T-cell (primary cell): ENCODE results near the gene SLC5A11. TPM values are rescaled to one million over a fixed set of nuclear protein-coding genes. Genes with fewer than 3 reads are reported as not detected.

Experiments used
- ATAC-seq, 4 experiments: fragments of 200-7000 bp in 3 of 4; fragments of 150-1000 bp in 1 of 4; cut with Tn5 transposase; replicated peaks in 1 of 4; 1 replicate in 3 of 4; 2 replicates in 1 of 4; pipeline ENCODE4 v1.10.0; 2021; ENCODE audit warnings: moderate library complexity in 3 of 4, mild to moderate bottlenecking in 2 of 4, moderate number of reproducible peaks in 1 of 4
- CTCF ChIA-PET, 2 donors: fragments of 300-600 bp; sonication (Branson Sonifier 250); formaldehyde crosslinking; loops; one replicate each; lab custom pipeline; 2022; ENCODE audit warnings: antibody characterized with exemption in 2 of 2; lab: Charles Lee
- POLR2A ChIA-PET, 2 donors: fragments of 300-600 bp; sonication (Branson Sonifier 250); formaldehyde crosslinking; loops; one replicate each; lab custom pipeline; 2022; ENCODE audit warnings: antibody characterized with exemption in 2 of 2; lab: Charles Lee
- DNase-seq, 35 experiments: peaks; one replicate each; pipeline versions ENCODE4 v3.0.0 to v3.0.0-alpha.2; 2013 to 2023
- H3K27ac ChIP-seq: one replicate; pipeline ENCODE4 v1.5.1; 2013; ENCODE audit warnings: low read length
- H3K27me3 ChIP-seq, 2 experiments: replicated peaks in 1 of 2; 1 replicate in 1 of 2; 2 replicates in 1 of 2; pipeline versions ENCODE4 v1.6.1 to v1.7.0; 2013; ENCODE audit warnings: low read length in 1 of 2, mixed read lengths in 1 of 2; ENCODE audit not compliant: control insufficient read depth in 2 of 2, insufficient read depth in 2 of 2; ENCODE audit errors: extremely low read depth in 1 of 2
- H3K36me3 ChIP-seq, 2 donors: 1 replicate in 1 of 2; 2 replicates in 1 of 2; pipeline versions ENCODE4 v1.6.1 to v1.7.0; 2013; ENCODE audit warnings: low read length in 1 of 2; ENCODE audit not compliant: control insufficient read depth in 2 of 2, insufficient read depth in 1 of 2; ENCODE audit errors: extremely low read depth in 1 of 2
- H3K4me1 ChIP-seq, 2 experiments: 1 replicate in 1 of 2; 2 replicates in 1 of 2; pipeline versions ENCODE4 v1.6.1 to v1.7.0; 2013; ENCODE audit warnings: low read length in 2 of 2, mixed read lengths in 1 of 2; ENCODE audit not compliant: insufficient read depth in 2 of 2, control insufficient read depth in 1 of 2; ENCODE audit errors: extremely low read depth in 1 of 2
- H3K4me3 ChIP-seq, 2 donors: 1 replicate in 1 of 2; 2 replicates in 1 of 2; pipeline versions ENCODE4 v1.5.1 to v1.7.0; 2013; ENCODE audit warnings: mild to moderate bottlenecking in 2 of 2, low read length in 1 of 2, moderate library complexity in 1 of 2; ENCODE audit not compliant: control insufficient read depth in 1 of 2; ENCODE audit errors: extremely low read depth in 1 of 2
- H3K9me3 ChIP-seq: 2 replicates; pipeline ENCODE4 v1.7.0; 2013
- H3K27ac Mint-ChIP-seq, 2 donors: one replicate each; pipeline ENCODE4 v1.8.0; 2020 to 2021; ENCODE audit warnings: mild to moderate bottlenecking in 2 of 2, mixed read lengths in 2 of 2
- H3K27me3 Mint-ChIP-seq, 2 donors: one replicate each; pipeline ENCODE4 v1.8.0; 2021 to 2022; ENCODE audit warnings: mixed read lengths in 2 of 2
- H3K36me3 Mint-ChIP-seq: one replicate; pipeline ENCODE4 v1.8.0; 2021; ENCODE audit warnings: mixed read lengths
- H3K4me1 Mint-ChIP-seq, 3 donors: one replicate each; pipeline ENCODE4 v1.8.0; 2020 to 2022; ENCODE audit warnings: mixed read lengths in 3 of 3, mild to moderate bottlenecking in 1 of 3
- H3K4me3 Mint-ChIP-seq, 3 donors: one replicate each; pipeline ENCODE4 v1.8.0; 2020 to 2022; ENCODE audit warnings: mild to moderate bottlenecking in 3 of 3, mixed read lengths in 3 of 3, moderate library complexity in 3 of 3
- H3K9me3 Mint-ChIP-seq, 3 donors: one replicate each; pipeline ENCODE4 v1.8.0; 2020 to 2022; ENCODE audit warnings: mixed read lengths in 3 of 3
- WGBS: methylation state at CpG from one replicate; pipeline ENCODE4 v1.1.5; 2013; ENCODE audit warnings: missing lambda C conversion rate; ENCODE audit not compliant: insufficient coverage; 5-methylcytosine and 5-hydroxymethylcytosine counted together
- total RNA-seq, 35 experiments: library from RNA in 6 of 35; stranded (reverse) in 6 of 35; fragments of 120-200 nt in 1 of 35; gene quantifications; one replicate each; pipeline versions ENCODE4 v1.2.1 to v1.2.4 and lab custom pipeline; 2013 to 2026

Gene SLC5A11
- total RNA-seq, 5 donors from 2014 or later (not counting 1 experiment from before 2014, with no cell fraction given) = 0.36 to 4.2 (median 0.62) TPM; not detected in 1

GRCh38 chr16:24906901-24907300 is 61.1 kb downstream of the SLC5A11 start:
- POLR2A ChIA-PET = no interaction called here
- no peak overlapping the region for H3K27ac Mint-ChIP-seq
- H3K4me3 Mint-ChIP-seq = no peak overlapping the region
- H3K9me3 ChIP-seq = no peaks in the 10 kb centered on the region
- CTCF ChIA-PET = interaction anchor here in 1 of 2 donors (0.6 kb wide), 1 partner anchor 182 kb away, joined by 4 read pairs; no protein-coding TSS in a partner anchor
- ATAC-seq (no peak), DNase-seq (no peak)
- H3K36me3 Mint-ChIP-seq = no peaks in the 10 kb centered on the region
- 96% methylated on average over 6 of the region's 10 CpGs for WGBS
- H3K27me3 Mint-ChIP-seq = peaks cover 4 to 6% of the 10 kb centered on the region in 2 donors
- no peaks in the 10 kb centered on the region for H3K4me1 ChIP-seq
- H3K27ac ChIP-seq = no peak overlapping the region
- peaks cover 0 to 4% (median 0%) of the 10 kb centered on the region in 3 donors for H3K4me1 Mint-ChIP-seq
- H3K27me3 ChIP-seq = peaks cover 0 to 6% of the 10 kb centered on the region in 2 experiments
- no peaks in the 10 kb centered on the region for H3K36me3 ChIP-seq
- no peak overlapping the region for H3K4me3 ChIP-seq
- no peaks in the 10 kb centered on the region for H3K9me3 Mint-ChIP-seq

GRCh38 chr16:24908716-24909115 is 63.0 kb downstream of the SLC5A11 start:
- Mint-ChIP-seq H3K9me3 (no peaks in the 10 kb centered on the region), H3K36me3 (no peaks in the 10 kb centered on the region), H3K27ac (no peak overlapping the region), H3K4me3 (no peak overlapping the region), H3K4me1 (peaks cover 0 to 4% (median 0%) of the 10 kb centered on the region in 3 donors), H3K27me3 (peaks cover 0 to under 1% of the 10 kb centered on the region in 2 donors)
- ChIA-PET POLR2A (no interaction called here), CTCF (no interaction called here)
- H3K4me3 ChIP-seq = no peak overlapping the region
- peaks cover 0 to 3% of the 10 kb centered on the region in 2 experiments for H3K27me3 ChIP-seq
- 92% methylated on average over 8 of the region's 10 CpGs for WGBS
- no peaks in the 10 kb centered on the region for H3K9me3 ChIP-seq
- no peak for ATAC-seq
- H3K27ac ChIP-seq = no peak overlapping the region
- no peaks in the 10 kb centered on the region for H3K36me3 ChIP-seq
- no peaks in the 10 kb centered on the region for H3K4me1 ChIP-seq
- no peak for DNase-seq

GRCh38 chr16:24909856-24910255 is 64.1 kb downstream of the SLC5A11 start:
- DNase-seq (no peak), ATAC-seq (no peak)
- H3K9me3 ChIP-seq = no peaks in the 10 kb centered on the region
- Mint-ChIP-seq H3K36me3 (no peaks in the 10 kb centered on the region), H3K27me3 (no peaks in the 10 kb centered on the region), H3K27ac (no peak overlapping the region), H3K9me3 (no peaks in the 10 kb centered on the region), H3K4me1 (peaks cover 0 to 4% (median 0%) of the 10 kb centered on the region in 3 donors), H3K4me3 (no peak overlapping the region)
- WGBS = 100% methylated on average over 3 of the region's 5 CpGs
- CTCF ChIA-PET = interaction anchor here (0.7 kb wide), 2 partner anchors 13 to 26 kb away, joined by 3 to 4 read pairs; no protein-coding TSS in a partner anchor
- no peak overlapping the region for H3K4me3 ChIP-seq
- H3K27me3 ChIP-seq = peaks cover 0 to 3% of the 10 kb centered on the region in 2 experiments
- H3K27ac ChIP-seq = no peak overlapping the region
- POLR2A ChIA-PET = interaction anchor here in 1 of 2 donors (0.5 kb wide), 1 partner anchor 21 kb away, joined by 13 read pairs; no protein-coding TSS in a partner anchor
- no peaks in the 10 kb centered on the region for H3K4me1 ChIP-seq
- no peaks in the 10 kb centered on the region for H3K36me3 ChIP-seq

- H3K4me1 ChIP-seq = peaks cover 0 to 2% of the 10 kb centered on the region in 2 experiments
- H3K27ac ChIP-seq = no peak overlapping the region
- DNase-seq = no peak
- no peak overlapping the region for H3K4me3 Mint-ChIP-seq
- H3K4me3 ChIP-seq = no peak overlapping the region
- WGBS = 96% methylated on average over 2 of the region's 2 CpGs
- H3K4me1 Mint-ChIP-seq = no peaks in the 10 kb centered on the region
- H3K27me3 ChIP-seq = no peaks in the 10 kb centered on the region
- POLR2A ChIA-PET = no interaction called here
- H3K36me3 Mint-ChIP-seq = peaks cover 26% of the 10 kb centered on the region
- ATAC-seq = no peak
- no peaks in the 10 kb centered on the region for H3K27me3 Mint-ChIP-seq
- no peaks in the 10 kb centered on the region for H3K9me3 ChIP-seq
- CTCF ChIA-PET = interaction anchor here in 1 of 2 donors (0.5 kb wide), 1 partner anchor 325 kb away, joined by 3 read pairs; no protein-coding TSS in a partner anchor
- H3K9me3 Mint-ChIP-seq = no peaks in the 10 kb centered on the region
- no peak overlapping the region for H3K27ac Mint-ChIP-seq
- peaks cover 2 to 20% of the 10 kb centered on the region in 2 donors for H3K36me3 ChIP-seq
Measured at GRCh38 chr16:24915019-24915418, 69.3 kb downstream of the SLC5A11 start.

GRCh38 chr16:24915576-24915975 is 69.8 kb downstream of the SLC5A11 start:
- no peak overlapping the region for H3K4me3 Mint-ChIP-seq
- Histone ChIP-seq H3K27ac (no peak overlapping the region), H3K36me3 (peaks cover 2 to 26% of the 10 kb centered on the region in 2 donors), H3K9me3 (no peaks in the 10 kb centered on the region), H3K4me1 (peaks cover 0 to 8% of the 10 kb centered on the region in 2 experiments), H3K4me3 (no peak overlapping the region), H3K27me3 (no peaks in the 10 kb centered on the region)
- H3K27ac Mint-ChIP-seq = no peak overlapping the region
- ChIA-PET CTCF (interaction anchor here in 1 of 2 donors (0.5 kb wide), 1 partner anchor 326 kb away, joined by 3 read pairs; no protein-coding TSS in a partner anchor), POLR2A (no interaction called here)
- WGBS = 95% methylated on average over 3 of the region's 8 CpGs
- DNase-seq (no peak), ATAC-seq (no peak)
- H3K4me1 Mint-ChIP-seq = no peaks in the 10 kb centered on the region
- H3K9me3 Mint-ChIP-seq = no peaks in the 10 kb centered on the region
- peaks cover 30% of the 10 kb centered on the region for H3K36me3 Mint-ChIP-seq
- H3K27me3 Mint-ChIP-seq = no peaks in the 10 kb centered on the region

GRCh38 chr16:24917236-24917635 is 71.5 kb downstream of the SLC5A11 start:
- POLR2A ChIA-PET = no interaction called here
- WGBS = 95% methylated on average over 6 of the region's 6 CpGs
- Histone ChIP-seq H3K27me3 (no peaks in the 10 kb centered on the region), H3K4me3 (no peak overlapping the region), H3K27ac (no peak overlapping the region), H3K4me1 (peaks cover 0 to 18% of the 10 kb centered on the region in 2 experiments), H3K9me3 (no peaks in the 10 kb centered on the region), H3K36me3 (peaks cover 6 to 32% of the 10 kb centered on the region in 2 donors)
- no peaks in the 10 kb centered on the region for H3K9me3 Mint-ChIP-seq
- peaks cover 42% of the 10 kb centered on the region for H3K36me3 Mint-ChIP-seq
- no peak overlapping the region for H3K27ac Mint-ChIP-seq
- H3K4me1 Mint-ChIP-seq = peaks cover 0 to 13% (median 10%) of the 10 kb centered on the region in 3 donors
- DNase-seq (no peak), ATAC-seq (no peak)
- H3K27me3 Mint-ChIP-seq = no peaks in the 10 kb centered on the region
- H3K4me3 Mint-ChIP-seq = no peak overlapping the region
- CTCF ChIA-PET = no interaction called here
